ENCODE measurements around the gene CYP26B1. TPM values are rescaled to one million over a fixed set of nuclear protein-coding genes. Genes with fewer than 3 reads are reported as not detected.

CYP26B1 gene
- total RNA-seq, 6 experiments from 2014 or later, result 0.81 to 4.0 (median 1.8) TPM

DNA sequence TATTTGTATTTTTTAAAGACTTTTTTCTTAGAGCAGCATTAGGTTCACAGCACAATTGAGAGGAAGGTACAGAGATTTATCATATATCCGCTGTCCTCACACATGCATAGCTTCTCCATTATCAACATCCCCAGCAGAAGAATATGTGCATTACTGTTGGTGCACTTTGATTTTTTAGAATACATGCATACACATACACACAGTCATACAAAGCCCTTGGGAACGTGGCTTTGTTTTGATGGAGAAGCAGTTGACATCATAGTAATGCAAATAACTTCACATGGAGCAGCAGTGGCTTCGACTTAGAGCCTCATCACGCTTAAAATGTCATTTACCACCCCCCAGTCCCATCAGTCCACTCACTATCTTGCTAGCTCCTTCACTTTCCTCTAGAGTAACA is 26.5 kb downstream of the CYP26B1 start:
- H3K27ac ChIP-seq, result no peak overlapping the region
- no peaks in the 10 kb centered on the region for H3K36me3 ChIP-seq
- H3K4me3 ChIP-seq, result no peak overlapping the region
- ATAC-seq, result no peak
- intact Hi-C loops (cut with DNase I), result no loop called here
- WGBS (ENCODE audit: insufficient coverage, low coverage, low lambda C conversion rate, missing lambda C conversion rate), result 54% methylated on average over 4 of the region's 4 CpGs
- TF ChIP-seq POLR2A (IDR thresholded peaks at IDR 0.05) (no peak), CTCF (IDR thresholded peaks at IDR 0.05) (no peak)
- H3K4me1 ChIP-seq, result no peaks in the 10 kb centered on the region
- H3K27me3 ChIP-seq, result no peaks in the 10 kb centered on the region
- no peak for DNase-seq
- no peaks in the 10 kb centered on the region for H3K9me3 ChIP-seq

GRCh38 chr2:72118951-72119350 is 28.7 kb downstream of the CYP26B1 start:
- intact Hi-C loops (cut with DNase I), result no loop called here
- no peak for ATAC-seq
- TF ChIP-seq POLR2A (IDR thresholded peaks at IDR 0.05) (no peak), CTCF (IDR thresholded peaks at IDR 0.05) (no peak)

DNA sequence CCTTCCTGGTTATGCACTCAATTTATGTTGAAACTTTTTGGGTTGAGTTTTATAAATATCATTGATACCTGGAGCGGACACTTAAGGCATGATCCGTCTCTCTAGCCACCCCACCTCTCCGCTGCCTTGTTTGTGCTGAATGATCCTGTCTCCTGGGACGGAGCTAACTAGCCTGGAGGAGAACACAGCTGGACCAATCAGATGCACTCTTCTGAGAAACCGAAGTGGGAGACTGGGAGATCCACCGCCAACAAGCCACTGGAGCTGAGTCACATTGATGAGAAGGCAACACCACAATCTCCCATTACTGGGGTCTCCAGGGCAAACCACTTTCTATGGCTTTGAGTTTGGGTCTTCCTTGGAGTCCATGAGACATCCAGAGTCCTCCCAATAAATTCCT is 29.3 kb downstream of the CYP26B1 start:
- Histone ChIP-seq H3K27ac (no peak overlapping the region), H3K36me3 (no peaks in the 10 kb centered on the region), H3K9me3 (no peaks in the 10 kb centered on the region), H3K4me1 (no peaks in the 10 kb centered on the region), H3K4me3 (no peak overlapping the region), H3K27me3 (no peaks in the 10 kb centered on the region)
- TF ChIP-seq POLR2A (IDR thresholded peaks at IDR 0.05), result no peak
- ATAC-seq (no peak), DNase-seq (no peak)
- intact Hi-C loops (cut with DNase I), result no loop called here
- 96% methylated on average over 4 of the region's 6 CpGs for WGBS (ENCODE audit: insufficient coverage, low coverage, low lambda C conversion rate, missing lambda C conversion rate)

More at GRCh38 chr2:72118951-72119350, 28.7 kb downstream of the CYP26B1 start:
- H3K4me3 ChIP-seq, result no peak overlapping the region
- 67% methylated on average over 1 of the region's 6 CpGs for WGBS (ENCODE audit: insufficient coverage, low coverage, low lambda C conversion rate, missing lambda C conversion rate)
- no peaks in the 10 kb centered on the region for H3K4me1 ChIP-seq
- no peaks in the 10 kb centered on the region for H3K27me3 ChIP-seq
- H3K27ac ChIP-seq, result no peak overlapping the region
- DNase-seq, result no peak
- no peaks in the 10 kb centered on the region for H3K9me3 ChIP-seq
- H3K36me3 ChIP-seq, result no peaks in the 10 kb centered on the region

DNA sequence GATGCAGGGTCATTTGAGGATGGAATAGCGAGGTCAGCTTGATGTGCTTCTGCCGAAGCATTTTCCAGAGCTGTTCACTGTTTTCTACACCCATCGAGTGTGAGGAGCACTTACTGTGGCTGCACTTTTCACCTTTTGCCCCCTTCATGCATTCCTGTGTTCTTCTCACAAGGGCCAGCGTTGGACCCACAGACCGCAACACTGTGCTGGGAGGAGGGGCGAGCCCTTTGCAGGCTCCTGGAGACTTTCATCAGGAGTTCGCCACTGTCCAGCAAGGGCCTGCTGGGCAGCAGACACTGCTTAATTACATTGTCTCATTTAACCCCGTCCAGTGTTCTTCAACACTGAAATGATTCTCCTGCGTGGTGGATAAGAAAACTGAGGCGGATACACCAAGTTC is 29.9 kb downstream of the CYP26B1 start:
- H3K27me3 ChIP-seq, result no peaks in the 10 kb centered on the region
- 80% methylated on average over 8 of the region's 10 CpGs for WGBS (ENCODE audit: insufficient coverage, low coverage, low lambda C conversion rate, missing lambda C conversion rate)
- intact Hi-C loops (cut with DNase I), result no loop called here
- TF ChIP-seq CTCF (IDR thresholded peaks at IDR 0.05) (no peak), POLR2A (IDR thresholded peaks at IDR 0.05) (no peak)
- H3K27ac ChIP-seq, result no peak overlapping the region
- no peak overlapping the region for H3K4me3 ChIP-seq
- no peak for DNase-seq
- no peaks in the 10 kb centered on the region for H3K4me1 ChIP-seq
- no peak for ATAC-seq
- no peaks in the 10 kb centered on the region for H3K9me3 ChIP-seq
- H3K36me3 ChIP-seq, result no peaks in the 10 kb centered on the region

GRCh38 chr2:72117029-72117428 is 30.6 kb downstream of the CYP26B1 start:
- no peak overlapping the region for H3K27ac ChIP-seq
- H3K4me3 ChIP-seq, result no peak overlapping the region
- WGBS (ENCODE audit: insufficient coverage, low coverage, low lambda C conversion rate, missing lambda C conversion rate), result 81% methylated on average over 3 of the region's 6 CpGs
- H3K4me1 ChIP-seq, result no peaks in the 10 kb centered on the region
- no peaks in the 10 kb centered on the region for H3K9me3 ChIP-seq
- H3K27me3 ChIP-seq, result no peaks in the 10 kb centered on the region
- intact Hi-C loops (cut with DNase I), result no loop called here
- DNase-seq, result no peak
- no peak for ATAC-seq
- H3K36me3 ChIP-seq, result no peaks in the 10 kb centered on the region
- TF ChIP-seq POLR2A (IDR thresholded peaks at IDR 0.05) (no peak), CTCF (IDR thresholded peaks at IDR 0.05) (no peak)
